Stimulated activated naive CD8-positive, alpha-beta T cell treated with anti-CD3 and anti-CD28 coated beads, Interleukin-15, amount 100 ng/mL, for 72 hours (primary cell): ENCODE results near the gene IGSF9B.

Source experiments
- ATAC-seq: fragments of 150-1000 bp; cut with Tn5 transposase; 2 replicates; pipeline ENCODE4 v1.10.0; 2021; ENCODE audit warnings: mild to moderate bottlenecking, moderate library complexity
- DNase-seq, 2 donors: peaks; one replicate each; pipeline ENCODE4 v3.0.0; 2021 to 2022
- H3K27ac Mint-ChIP-seq, 2 donors: one replicate each; pipeline ENCODE4 v1.8.0; 2022; ENCODE audit warnings: mild to moderate bottlenecking in 2 of 2, mixed read lengths in 2 of 2, moderate library complexity in 2 of 2
- H3K27me3 Mint-ChIP-seq: one replicate; pipeline ENCODE4 v1.8.0; 2022; ENCODE audit warnings: mixed read lengths
- H3K4me1 Mint-ChIP-seq: one replicate; pipeline ENCODE4 v1.8.0; 2022; ENCODE audit warnings: mild to moderate bottlenecking, mixed read lengths
- H3K4me3 Mint-ChIP-seq, 2 donors: one replicate each; pipeline ENCODE4 v1.8.0; 2022; ENCODE audit warnings: mild to moderate bottlenecking in 2 of 2, mixed read lengths in 2 of 2, moderate library complexity in 1 of 2
- H3K9me3 Mint-ChIP-seq, 2 donors: one replicate each; pipeline ENCODE4 v1.8.0; 2022; ENCODE audit warnings: mixed read lengths in 2 of 2

The IGSF9B gene

GRCh38 chr11:133908827-133909226 lies 47.9 kb downstream of the IGSF9B start:
- H3K27me3 Mint-ChIP-seq = no peaks in the 10 kb centered on the region
- no peak overlapping the region for H3K4me3 Mint-ChIP-seq
- no peak for DNase-seq
- no peak overlapping the region for H3K27ac Mint-ChIP-seq
- ATAC-seq = no peak
- H3K4me1 Mint-ChIP-seq = no peaks in the 10 kb centered on the region
- no peaks in the 10 kb centered on the region for H3K9me3 Mint-ChIP-seq

DNA sequence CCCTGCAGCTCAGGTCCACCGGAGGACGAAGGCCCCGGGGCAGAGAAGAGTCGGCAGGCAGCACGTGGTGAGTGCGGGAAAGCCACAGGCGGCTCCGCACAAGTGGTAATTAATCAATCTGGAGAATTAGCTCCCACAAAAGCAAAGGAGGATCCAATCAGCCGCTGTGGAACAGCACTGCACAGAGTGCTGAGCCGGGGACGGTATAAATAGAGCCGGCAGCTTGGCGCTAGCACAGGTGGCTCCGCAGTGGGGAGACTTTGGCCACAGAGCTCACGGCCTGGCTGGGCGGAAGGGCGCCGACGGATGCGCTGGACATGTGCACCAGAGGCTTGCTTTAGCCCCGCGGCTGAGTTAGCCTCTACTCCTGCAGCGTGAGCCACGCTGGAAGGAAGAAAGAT lies 48.9 kb downstream of the IGSF9B start:
- DNase-seq (no peak), ATAC-seq (no peak)
- Mint-ChIP-seq H3K27me3 (no peaks in the 10 kb centered on the region), H3K27ac (peak overlapping the region in 1 of 2 donors; percentile 14), H3K4me1 (no peaks in the 10 kb centered on the region), H3K9me3 (no peaks in the 10 kb centered on the region), H3K4me3 (no peak overlapping the region)

DNA sequence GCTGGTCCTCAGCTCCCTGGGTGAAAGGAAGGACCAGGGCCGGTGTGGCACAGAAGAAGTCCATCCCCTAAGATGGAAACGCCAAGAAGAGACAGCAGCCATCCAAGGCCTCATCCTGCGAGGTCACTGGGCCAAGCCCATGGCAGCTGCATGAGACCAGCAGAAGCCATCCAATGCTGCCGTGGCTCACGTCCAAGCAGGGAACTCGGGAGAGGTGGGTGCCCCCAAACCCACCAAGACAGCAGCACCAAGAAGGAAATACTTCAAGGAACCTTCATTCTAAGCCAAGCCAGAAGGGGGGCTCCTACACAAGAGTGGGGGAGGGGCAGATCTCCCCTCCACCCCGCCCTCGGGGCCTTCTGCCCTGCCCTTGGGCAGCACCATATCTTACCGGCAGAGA lies 49.6 kb downstream of the IGSF9B start:
- ATAC-seq = no peak
- H3K4me3 Mint-ChIP-seq = no peak overlapping the region
- no peak for DNase-seq
- no peaks in the 10 kb centered on the region for H3K4me1 Mint-ChIP-seq
- H3K9me3 Mint-ChIP-seq = no peaks in the 10 kb centered on the region
- H3K27ac Mint-ChIP-seq = no peak overlapping the region
- no peaks in the 10 kb centered on the region for H3K27me3 Mint-ChIP-seq

- Mint-ChIP-seq H3K4me3 (no peak overlapping the region), H3K27ac (no peak overlapping the region), H3K9me3 (no peaks in the 10 kb centered on the region), H3K4me1 (no peaks in the 10 kb centered on the region), H3K27me3 (no peaks in the 10 kb centered on the region)
- no peak for ATAC-seq
- no peak for DNase-seq
Observed at GRCh38 chr11:133906746-133907145, 50.0 kb downstream of the IGSF9B start.

DNA sequence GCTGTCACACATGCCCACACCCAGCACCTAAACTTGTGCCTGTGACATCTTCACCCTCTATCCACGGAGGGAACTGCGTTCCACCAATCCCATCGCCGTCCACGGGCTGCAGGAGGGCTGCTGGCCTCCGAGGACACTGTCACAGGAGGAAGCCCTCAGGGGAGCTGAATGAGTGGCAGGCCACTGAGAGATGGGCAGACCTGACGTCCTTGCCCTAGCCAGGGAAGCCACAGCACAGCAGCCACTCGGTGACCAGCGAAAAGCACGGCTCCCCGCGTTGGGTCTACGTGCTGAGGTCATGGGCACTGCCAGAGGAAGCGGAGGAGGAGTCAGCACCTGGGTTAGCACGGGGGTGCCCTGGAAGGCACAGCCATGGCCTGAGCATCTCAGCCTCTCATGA lies 50.5 kb downstream of the IGSF9B start:
- Mint-ChIP-seq H3K27ac (peak overlapping the region in 1 of 2 donors; percentile 36), H3K4me1 (no peaks in the 10 kb centered on the region), H3K4me3 (no peak overlapping the region), H3K27me3 (no peaks in the 10 kb centered on the region), H3K9me3 (no peaks in the 10 kb centered on the region)
- no peak for ATAC-seq
- DNase-seq = no peak

- H3K27me3 Mint-ChIP-seq = no peaks in the 10 kb centered on the region
- peak overlapping the region in 1 of 2 donors; percentile 85 for H3K27ac Mint-ChIP-seq
- no peaks in the 10 kb centered on the region for H3K9me3 Mint-ChIP-seq
- H3K4me3 Mint-ChIP-seq = no peak overlapping the region
- no peaks in the 10 kb centered on the region for H3K4me1 Mint-ChIP-seq
- no peak for DNase-seq
- ATAC-seq = no peak
Observed at GRCh38 chr11:133905677-133906156, 51.1 kb downstream of the IGSF9B start.

DNA sequence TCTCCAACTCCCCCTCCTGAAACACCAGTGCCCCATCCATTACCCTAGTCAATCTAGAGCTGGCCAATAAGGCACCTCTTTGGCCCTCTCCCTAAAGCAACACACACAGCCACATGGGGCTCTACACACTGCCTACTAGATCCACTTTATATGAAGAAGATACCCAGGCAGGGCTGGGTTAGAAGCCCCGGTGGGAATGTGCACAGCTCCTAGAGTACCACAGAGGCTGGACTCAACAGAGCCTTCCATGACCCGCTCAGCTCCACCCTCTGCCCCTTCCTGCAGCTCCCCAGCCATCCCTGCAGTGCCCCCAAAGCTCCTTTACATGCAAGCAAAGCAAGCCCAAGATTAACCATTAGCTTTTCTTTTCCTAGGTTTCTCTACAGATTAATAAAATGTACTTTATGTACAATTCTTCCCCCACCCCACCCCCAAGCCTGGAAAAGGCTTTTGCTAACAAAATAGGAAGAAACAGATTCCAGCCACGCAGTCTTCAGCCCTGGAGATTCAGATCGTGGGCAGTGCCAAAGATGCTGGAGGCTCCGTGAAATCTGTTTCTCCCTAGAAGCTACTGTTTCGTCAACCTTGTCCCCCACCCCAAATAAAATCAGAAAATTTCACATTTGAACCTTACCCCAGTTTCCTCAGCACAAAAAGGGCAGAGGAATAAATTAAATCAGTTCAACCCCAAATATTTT lies 51.8 kb downstream of the IGSF9B start:
- H3K4me3 Mint-ChIP-seq = no peak overlapping the region
- ATAC-seq (peak; percentile 10), DNase-seq (no peak)
- H3K27ac Mint-ChIP-seq = peak overlapping the region in 1 of 2 donors; percentile 3
- no peaks in the 10 kb centered on the region for H3K9me3 Mint-ChIP-seq
- H3K27me3 Mint-ChIP-seq = no peaks in the 10 kb centered on the region
- H3K4me1 Mint-ChIP-seq = no peaks in the 10 kb centered on the region

DNA sequence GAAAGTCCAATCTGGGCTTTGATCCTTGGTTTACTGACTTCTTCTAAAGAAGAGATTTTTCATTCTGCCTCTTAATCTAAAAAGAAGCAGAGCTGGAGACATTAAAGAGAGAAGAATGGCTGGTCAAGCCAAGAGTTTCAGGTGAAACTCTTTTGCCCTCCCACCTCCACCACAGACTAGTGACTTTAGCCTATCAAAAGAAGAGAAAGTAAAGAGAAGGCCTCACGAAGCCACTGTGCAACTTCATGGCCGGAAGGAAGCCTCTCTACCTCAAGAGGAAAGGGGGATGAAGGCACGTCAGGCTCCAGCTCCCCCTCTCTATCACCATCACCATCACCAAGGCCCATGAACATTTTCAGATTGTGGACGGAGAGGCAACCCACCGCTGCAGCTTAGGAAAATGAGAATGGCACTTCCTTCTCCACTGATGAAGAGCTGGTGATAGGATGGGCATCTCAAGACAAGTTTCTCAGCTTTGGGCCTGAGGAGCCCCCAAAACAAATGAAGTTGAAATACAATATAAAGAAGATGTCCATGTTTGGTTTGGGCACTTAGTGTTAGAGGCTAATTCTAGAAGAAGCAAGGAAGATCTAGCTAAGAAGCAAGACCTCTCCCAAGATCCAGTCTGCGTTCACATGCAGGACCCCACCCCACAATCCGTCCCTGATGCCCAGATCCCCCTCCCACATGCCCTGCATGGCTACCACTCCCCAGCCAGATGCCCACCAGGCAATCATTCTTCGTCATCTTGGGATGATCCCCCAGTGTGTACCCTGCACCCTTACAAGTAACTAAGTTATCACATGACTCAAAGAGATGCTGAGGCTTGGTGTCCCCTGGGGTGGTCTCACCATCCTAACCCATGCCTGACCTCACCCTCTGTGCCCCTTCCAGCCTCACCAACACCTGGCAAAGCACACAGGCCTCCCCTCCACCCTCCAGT lies 52.6 kb downstream of the IGSF9B start:
- Mint-ChIP-seq H3K4me3 (no peak overlapping the region), H3K27ac (peak overlapping the region in 1 of 2 donors; percentile 3), H3K4me1 (no peaks in the 10 kb centered on the region), H3K27me3 (no peaks in the 10 kb centered on the region), H3K9me3 (no peaks in the 10 kb centered on the region)
- ATAC-seq (peak; percentile 5), DNase-seq (no peak)

DNA sequence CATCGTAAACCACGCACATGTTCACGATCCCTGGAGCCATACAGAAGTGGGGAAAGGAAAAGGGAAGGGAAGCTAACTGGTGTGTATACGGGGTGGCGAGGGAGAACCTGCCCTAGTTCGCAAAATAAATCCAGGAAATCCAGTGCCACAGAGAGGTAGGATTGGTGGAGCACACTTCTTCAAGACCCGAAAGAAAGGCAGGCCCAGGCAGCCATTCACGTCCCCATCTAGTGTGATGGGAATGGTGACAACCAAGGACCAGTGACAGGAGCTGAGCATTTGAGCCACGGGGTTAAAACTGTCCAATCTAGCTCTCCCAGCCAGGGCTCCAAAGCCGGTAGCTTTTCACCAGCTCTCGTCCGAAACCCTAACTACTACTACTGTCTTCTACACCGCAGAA lies 53.7 kb downstream of the IGSF9B start:
- H3K27me3 Mint-ChIP-seq = no peaks in the 10 kb centered on the region
- ATAC-seq (no peak), DNase-seq (peak in 1 of 2 donors; percentile 4)
- H3K4me3 Mint-ChIP-seq = no peak overlapping the region
- no peaks in the 10 kb centered on the region for H3K9me3 Mint-ChIP-seq
- no peak overlapping the region for H3K27ac Mint-ChIP-seq
- no peaks in the 10 kb centered on the region for H3K4me1 Mint-ChIP-seq

DNA sequence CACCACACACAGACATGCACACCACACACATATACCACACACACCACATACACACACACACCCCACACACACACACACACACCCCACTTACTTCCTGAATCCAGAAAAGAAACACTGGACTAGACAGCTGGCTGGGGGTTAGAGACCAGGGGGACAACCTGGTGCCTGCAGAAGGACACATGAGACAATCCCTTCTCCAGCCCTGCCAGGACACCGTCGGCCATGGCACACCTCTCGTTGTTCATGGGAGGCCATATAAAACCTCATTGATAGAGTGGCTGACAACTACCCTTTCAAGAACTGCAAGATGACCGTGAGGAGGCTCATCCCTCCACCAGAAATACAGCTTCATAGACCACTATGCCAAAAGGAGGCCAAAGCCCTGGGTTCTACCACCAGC lies 54.3 kb downstream of the IGSF9B start:
- Mint-ChIP-seq H3K27me3 (no peaks in the 10 kb centered on the region), H3K9me3 (no peaks in the 10 kb centered on the region), H3K27ac (no peak overlapping the region), H3K4me1 (no peaks in the 10 kb centered on the region), H3K4me3 (no peak overlapping the region)
- ATAC-seq = no peak
- DNase-seq = peak in 1 of 2 donors; percentile 7

GRCh38 chr11:133901999-133902398 lies 54.8 kb downstream of the IGSF9B start:
- Mint-ChIP-seq H3K4me3 (no peak overlapping the region), H3K27me3 (no peaks in the 10 kb centered on the region), H3K27ac (no peak overlapping the region), H3K9me3 (no peaks in the 10 kb centered on the region), H3K4me1 (no peaks in the 10 kb centered on the region)
- ATAC-seq = no peak
- DNase-seq = no peak

- DNase-seq (peak in 1 of 2 donors; percentile 4), ATAC-seq (no peak)
- no peak overlapping the region for H3K4me3 Mint-ChIP-seq
- no peak overlapping the region for H3K27ac Mint-ChIP-seq
- no peaks in the 10 kb centered on the region for H3K4me1 Mint-ChIP-seq
- no peaks in the 10 kb centered on the region for H3K9me3 Mint-ChIP-seq
- H3K27me3 Mint-ChIP-seq = no peaks in the 10 kb centered on the region
Observed at GRCh38 chr11:133901316-133901715, 55.5 kb downstream of the IGSF9B start.

GRCh38 chr11:133900176-133901105 lies 56.3 kb downstream of the IGSF9B start:
- DNase-seq = no peak
- ATAC-seq = no peak
- Mint-ChIP-seq H3K27me3 (no peaks in the 10 kb centered on the region), H3K4me1 (no peaks in the 10 kb centered on the region), H3K9me3 (no peaks in the 10 kb centered on the region), H3K27ac (no peak overlapping the region), H3K4me3 (no peak overlapping the region)

DNA sequence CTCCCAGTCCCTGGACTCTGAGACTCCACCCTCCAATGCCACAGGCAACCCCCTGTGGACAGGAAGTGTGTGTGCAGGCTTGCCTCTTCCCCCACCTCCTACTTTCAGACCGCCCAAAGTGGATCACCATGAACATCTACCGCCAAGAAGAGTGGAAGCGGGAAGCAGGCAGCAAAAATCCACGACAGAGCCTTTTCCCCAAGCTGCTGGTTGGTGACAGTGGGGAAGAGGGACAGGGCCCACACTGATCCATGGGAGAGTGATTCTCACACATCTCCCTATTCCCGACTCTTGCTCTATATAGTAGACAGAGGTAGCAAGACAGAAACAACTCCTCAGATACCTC lies 58.0 kb downstream of the IGSF9B start:
- ATAC-seq (no peak), DNase-seq (peak in 1 of 2 donors; percentile 3)
- no peaks in the 10 kb centered on the region for H3K4me1 Mint-ChIP-seq
- H3K4me3 Mint-ChIP-seq = no peak overlapping the region
- H3K27me3 Mint-ChIP-seq = no peaks in the 10 kb centered on the region
- no peaks in the 10 kb centered on the region for H3K9me3 Mint-ChIP-seq
- H3K27ac Mint-ChIP-seq = peak overlapping the region in 1 of 2 donors; percentile 49

DNA sequence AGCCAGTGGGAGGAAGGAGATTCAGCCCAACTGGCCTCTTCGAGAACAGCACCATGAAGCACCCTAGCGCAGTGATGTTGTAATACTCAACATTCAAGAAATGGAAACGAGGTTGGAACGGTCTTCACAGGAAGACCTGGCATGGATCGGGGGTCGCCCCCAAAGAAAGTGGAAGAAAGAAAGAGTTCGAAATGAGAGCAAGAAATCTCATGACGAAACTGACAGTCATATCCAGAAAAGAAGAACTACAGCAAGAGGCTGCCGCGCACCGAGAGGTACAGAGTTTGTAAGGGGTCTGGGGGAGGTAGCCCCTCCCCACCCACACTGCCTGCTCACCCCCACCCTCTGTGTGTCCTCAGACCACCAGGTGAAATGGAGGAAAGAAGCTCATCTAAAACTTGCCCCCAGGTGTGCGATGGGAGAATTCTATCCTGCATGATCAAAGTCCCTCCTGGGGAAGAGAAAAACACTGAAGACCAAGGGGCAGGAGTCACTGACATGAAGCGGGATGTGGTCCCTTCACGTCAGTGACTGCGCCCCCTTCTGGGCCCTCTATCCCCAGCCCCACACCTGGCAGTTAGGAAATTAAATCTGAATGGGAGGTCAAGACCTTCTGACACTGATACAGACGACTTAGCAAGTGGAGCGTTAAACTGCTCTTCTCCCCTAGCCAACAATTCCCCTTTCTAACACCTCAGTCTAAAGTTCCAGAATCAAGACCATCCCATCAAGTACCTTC lies 58.6 kb downstream of the IGSF9B start:
- Mint-ChIP-seq H3K4me1 (no peaks in the 10 kb centered on the region), H3K9me3 (no peaks in the 10 kb centered on the region), H3K27ac (no peak overlapping the region), H3K4me3 (no peak overlapping the region), H3K27me3 (no peaks in the 10 kb centered on the region)
- DNase-seq (peak in 1 of 2 donors; percentile 6), ATAC-seq (no peak)
